HepG2 (cell line): Measurements from ENCODE around the gene CUL7. TPM values are rescaled to one million over a fixed set of nuclear protein-coding genes. Genes with fewer than 3 reads are reported as not detected.

Experiments
- ATF3 ChIP-seq: sonication (generic); formaldehyde crosslinking; IDR thresholded peaks from 2 replicates; pipeline ENCODE4 v1.4.0; 2020; ENCODE audit warnings: missing genetic modification reagents
- ATF7 ChIP-seq, 2 experiments: fragments of 450-650 bp in 1 of 2; sonication (generic) in 1 of 2; formaldehyde crosslinking in 1 of 2; IDR thresholded peaks; 2 replicates each; pipeline versions ENCODE4 v1.4.0 to v1.6.1; 2016 to 2020; ENCODE audit warnings: antibody characterized with exemption in 1 of 2, mild to moderate bottlenecking in 1 of 2, missing genetic modification reagents in 1 of 2
- GZF1 ChIP-seq: sonication (generic); formaldehyde crosslinking; IDR thresholded peaks from 2 replicates; pipeline ENCODE4 v1.5.1; 2020; ENCODE audit warnings: mild to moderate bottlenecking, missing genetic modification reagents
- HOXA3 ChIP-seq: sonication (generic); formaldehyde crosslinking; IDR thresholded peaks from 2 replicates; pipeline ENCODE4 v1.5.0; 2020; ENCODE audit warnings: missing genetic modification reagents
- MIER3 ChIP-seq: IDR thresholded peaks from 2 replicates; pipeline ENCODE4 v1.6.1; 2016; ENCODE audit warnings: missing compliant biosample characterization, borderline replicate concordance
- NAIF1 ChIP-seq: sonication (generic); formaldehyde crosslinking; IDR thresholded peaks from 2 replicates; pipeline ENCODE4 v1.5.0; 2020; ENCODE audit warnings: mild to moderate bottlenecking, missing genetic modification reagents, borderline replicate concordance
- NCOA2 ChIP-seq: sonication (generic); formaldehyde crosslinking; IDR thresholded peaks from 2 replicates; pipeline ENCODE4 v1.8.0; 2022; ENCODE audit warnings: inconsistent platforms
- NFE2 ChIP-seq: sonication (generic); formaldehyde crosslinking; IDR thresholded peaks from 2 replicates; pipeline ENCODE4 v1.4.0; 2020; ENCODE audit warnings: missing genetic modification reagents
- POLR2A ChIP-seq, 2 experiments: IDR thresholded peaks; 2 replicates each; pipeline ENCODE4 v1.6.1; 2011; ENCODE audit warnings: low read depth in 2 of 2, low read length in 2 of 2, mild to moderate bottlenecking in 1 of 2, moderate library complexity in 1 of 2; ENCODE audit not compliant: insufficient read depth in 1 of 2
- RARA ChIP-seq: IDR thresholded peaks from 2 replicates; pipeline ENCODE4 v1.6.1; 2016; ENCODE audit warnings: missing genetic modification reagents, missing compliant biosample characterization
- RARG ChIP-seq: sonication (generic); formaldehyde crosslinking; IDR thresholded peaks from 2 replicates; pipeline ENCODE4 v1.4.0; 2020; ENCODE audit warnings: low read depth, mild to moderate bottlenecking, missing genetic modification reagents
- RNF219 ChIP-seq: sonication (generic); formaldehyde crosslinking; IDR thresholded peaks from 2 replicates; pipeline ENCODE4 v1.5.0; 2020; ENCODE audit warnings: mild to moderate bottlenecking, missing genetic modification reagents
- SATB2 ChIP-seq: sonication (generic); formaldehyde crosslinking; IDR thresholded peaks from 2 replicates; pipeline ENCODE4 v1.5.0; 2020; ENCODE audit warnings: missing genetic modification reagents
- SOX13 ChIP-seq, 3 experiments: fragments of 450-650 bp in 1 of 3; sonication (generic) in 1 of 3; formaldehyde crosslinking in 1 of 3; IDR thresholded peaks in 2 of 3; conservative IDR thresholded peaks in 1 of 3; 2 replicates each; pipeline versions ENCODE4 v1.5.0 to v1.6.1; 2016 to 2020; ENCODE audit warnings: antibody characterized with exemption in 1 of 3, mild to moderate bottlenecking in 1 of 3, missing compliant biosample characterization in 1 of 3, missing genetic modification reagents in 1 of 3, moderate library complexity in 1 of 3
- SRY ChIP-seq: sonication (generic); formaldehyde crosslinking; IDR thresholded peaks from 2 replicates; pipeline ENCODE4 v1.8.0; 2022; ENCODE audit warnings: mild to moderate bottlenecking, missing genetic modification reagents
- THAP8 ChIP-seq: sonication (generic); formaldehyde crosslinking; IDR thresholded peaks from 2 replicates; pipeline ENCODE4 v1.5.1; 2020; ENCODE audit warnings: missing genetic modification reagents, mild to moderate bottlenecking, borderline replicate concordance
- ZNF512 ChIP-seq: sonication (generic); formaldehyde crosslinking; IDR thresholded peaks from 2 replicates; pipeline ENCODE4 v1.4.0; 2020; ENCODE audit warnings: mild to moderate bottlenecking, missing genetic modification reagents
- ZNF556 ChIP-seq: sonication (generic); formaldehyde crosslinking; IDR thresholded peaks from 2 replicates; pipeline ENCODE4 v1.4.0; 2020; ENCODE audit warnings: mild to moderate bottlenecking, missing genetic modification reagents, borderline replicate concordance
- ZNF589 ChIP-seq: sonication (generic); formaldehyde crosslinking; conservative IDR thresholded peaks from 2 replicates; pipeline ENCODE4 v1.8.0; 2022; ENCODE audit warnings: mild to moderate bottlenecking, moderate library complexity, missing genetic modification reagents
- ZNF672 ChIP-seq: sonication (generic); formaldehyde crosslinking; IDR thresholded peaks from 2 replicates; pipeline ENCODE4 v1.8.1; 2022; ENCODE audit warnings: missing genetic modification reagents
- ZNF773 ChIP-seq: sonication (generic); formaldehyde crosslinking; IDR thresholded peaks from 2 replicates; pipeline ENCODE4 v1.4.0; 2020; ENCODE audit warnings: missing genetic modification reagents, borderline replicate concordance
- ZNF850 ChIP-seq: sonication (generic); formaldehyde crosslinking; conservative IDR thresholded peaks from 2 replicates; pipeline ENCODE4 v1.9.0; 2021; ENCODE audit warnings: mild to moderate bottlenecking, missing genetic modification reagents
- polyA plus RNA-seq, 8 experiments: library from polyadenylated mRNA; depleted of rRNA in 3 of 8; stranded (reverse) in 7 of 8; unstranded in 1 of 8; fragments of >200 nt; fragmentation: Illumina TruSeq in 4 of 8; extraction: Trizol in 4 of 8; gene quantifications; 2 replicates each; pipeline versions ENCODE4 v1.2.1 to v1.2.3, GENCODE V29; 2011 to 2016; ENCODE audit warnings: low read depth in 4 of 8, missing spikeins in 1 of 8, mixed read lengths in 1 of 8; ENCODE audit not compliant: insufficient read depth in 1 of 8
- total RNA-seq, 5 experiments: library from RNA; depleted of rRNA; stranded (reverse); fragments of >200 nt; fragmentation: Illumina TruSeq; extraction: Trizol; gene quantifications; 2 replicates each; pipeline ENCODE4 v1.2.3, GENCODE V29; 2016; ENCODE audit warnings: low read depth in 1 of 5
- TF ChIP-seq, protein P1 (sequence below): sonication (generic); formaldehyde crosslinking; IDR thresholded peaks from 2 replicates; pipeline ENCODE4 v1.5.1; 2020; ENCODE audit warnings: mild to moderate bottlenecking, moderate library complexity, missing genetic modification reagents

Gene CUL7
- total and polyA plus RNA-seq, 2 of the 13 experiments (the other 11 are each of a cell fraction or from before 2014, with no cell fraction given), result 32.0 to 60.7 TPM

- TF ChIP-seq NAIF1 (peak; percentile 74; the same call in 1 of the 2 replicates), MIER3 (CRISPR knock-in tag) (peak; percentile 91), HOXA3 (CRISPR knock-in tag) (peak; percentile 88), ZNF850 (CRISPR knock-in tag) (0 out of 2 replicates have a peak, but pooled peaks have one; percentile 32), THAP8 (peak; percentile 96; the same call in 1 of the 2 replicates), SRY (CRISPR knock-in tag) (peak; percentile 80; the same call in 1 of the 2 replicates), SOX13 (IDR thresholded peaks at IDR 0.05) (no peak; the same call in 1 of the 2 replicates), SOX13 (CRISPR knock-in tag; conservative IDR thresholded peaks at IDR 0.05 in 1 of 2, IDR thresholded peaks at IDR 0.05 in 1 of 2) (peak in 1 of 2 experiments; percentile 70; a peak in 3 of 4 replicates), ZNF512 (no peak), NFE2 (no peak), RNF219 (CRISPR knock-in tag) (peak; percentile 85; the same call in 1 of the 2 replicates), ATF7 (IDR thresholded peaks at IDR 0.05) (no peak), ATF7 (CRISPR knock-in tag; IDR thresholded peaks at IDR 0.05) (peak; percentile 86; the same call in 1 of the 2 replicates), ATF3 (no peak), ZNF672 (CRISPR knock-in tag) (no peak), GZF1 (CRISPR knock-in tag) (no peak; the same call in 1 of the 2 replicates), SATB2 (CRISPR knock-in tag) (peak; percentile 36; the same call in 1 of the 2 replicates), ZNF556 (CRISPR knock-in tag) (peak; percentile 95), RARA (CRISPR knock-in tag) (peak; percentile 58), ZNF773 (CRISPR knock-in tag) (no peak), ZNF589 (CRISPR knock-in tag) (no peak), RARG (peak; percentile 91; the same call in 1 of the 2 replicates), NCOA2 (CRISPR knock-in tag) (peak; percentile 73), POLR2A (IDR thresholded peaks at IDR 0.05; ENCODE audit: insufficient read depth in 1 of 2, low read depth in 2 of 2, low read length in 2 of 2) (peak in 1 of 2 experiments; percentile 95; a peak in 2 of 4 replicates)
- TF ChIP-seq, protein P1, sequence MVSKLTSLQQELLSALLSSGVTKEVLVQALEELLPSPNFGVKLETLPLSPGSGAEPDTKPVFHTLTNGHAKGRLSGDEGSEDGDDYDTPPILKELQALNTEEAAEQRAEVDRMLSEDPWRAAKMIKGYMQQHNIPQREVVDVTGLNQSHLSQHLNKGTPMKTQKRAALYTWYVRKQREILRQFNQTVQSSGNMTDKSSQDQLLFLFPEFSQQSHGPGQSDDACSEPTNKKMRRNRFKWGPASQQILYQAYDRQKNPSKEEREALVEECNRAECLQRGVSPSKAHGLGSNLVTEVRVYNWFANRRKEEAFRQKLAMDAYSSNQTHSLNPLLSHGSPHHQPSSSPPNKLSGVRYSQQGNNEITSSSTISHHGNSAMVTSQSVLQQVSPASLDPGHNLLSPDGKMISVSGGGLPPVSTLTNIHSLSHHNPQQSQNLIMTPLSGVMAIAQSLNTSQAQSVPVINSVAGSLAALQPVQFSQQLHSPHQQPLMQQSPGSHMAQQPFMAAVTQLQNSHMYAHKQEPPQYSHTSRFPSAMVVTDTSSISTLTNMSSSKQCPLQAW (CRISPR knock-in tag), result peak; percentile 88; the same call in 1 of the 2 replicates
Measured at GRCh38 chr6:43053545-43054205, at the start of gene CUL7 (continued).
